Activated CD8-positive, alpha-beta T cell treated with anti-CD3 and anti-CD28 coated beads for 36 hours (primary cell): ENCODE measurements around the gene TBL1XR1. TPM values are rescaled to one million over a fixed set of nuclear protein-coding genes. Genes with fewer than 3 reads are reported as not detected.

Experiments
- ATAC-seq: fragments of 200-7000 bp; cut with Tn5 transposase; one replicate; pipeline ENCODE4 v1.10.0; 2021; ENCODE audit warnings: mild to moderate bottlenecking, moderate library complexity
- CTCF ChIA-PET: fragments of 350-600 bp; sonication (Branson Sonifier 250); formaldehyde crosslinking; loops from one replicate; lab custom pipeline; 2021; ENCODE audit warnings: antibody characterized with exemption; lab: Charles Lee
- POLR2A ChIA-PET: fragments of 350-600 bp; sonication (Branson Sonifier 250); formaldehyde crosslinking; loops from one replicate; lab custom pipeline; 2021; ENCODE audit warnings: antibody characterized with exemption; lab: Charles Lee
- DNase-seq: peaks from one replicate; pipeline ENCODE4 v3.0.0-alpha.2; 2020
- H3K27ac Mint-ChIP-seq: one replicate; pipeline ENCODE4 v1.8.0; 2021; ENCODE audit warnings: mild to moderate bottlenecking, mixed read lengths
- H3K27me3 Mint-ChIP-seq: one replicate; pipeline ENCODE4 v1.8.0; 2021; ENCODE audit warnings: mixed read lengths
- H3K36me3 Mint-ChIP-seq: one replicate; pipeline ENCODE4 v1.8.0; 2021; ENCODE audit warnings: low read depth, mixed read lengths
- H3K4me1 Mint-ChIP-seq: one replicate; pipeline ENCODE4 v1.8.0; 2021; ENCODE audit warnings: low read depth, mixed read lengths
- H3K4me3 Mint-ChIP-seq: one replicate; pipeline ENCODE4 v1.8.0; 2021; ENCODE audit warnings: mild to moderate bottlenecking, moderate library complexity, mixed read lengths
- H3K9me3 Mint-ChIP-seq: one replicate; pipeline ENCODE4 v1.8.0; 2021; ENCODE audit warnings: mixed read lengths
- CTCF ChIP-seq: fragments of 200-600 bp; IDR thresholded peaks from one replicate; pipeline ENCODE4 v1.8.0; 2022; ENCODE audit warnings: antibody characterized with exemption, mild to moderate bottlenecking
- intact Hi-C: fragments of 100-400 bp; cut with micrococcal nuclease; formaldehyde crosslinking; loops from one replicate; pipeline ENCODE4 v1.10.0; 2022
- total RNA-seq, 2 experiments: library from RNA; stranded (reverse); gene quantifications; one replicate each; pipeline ENCODE4 v1.2.3, GENCODE V29; 2021

Gene TBL1XR1
- total RNA-seq, 2 experiments from 2014 or later = 153 to 158 TPM

- Mint-ChIP-seq H3K4me3 (no peak overlapping the region), H3K4me1 (peaks cover 72% of the 10 kb centered on the region), H3K27ac (peak overlapping the region; percentile 1), H3K36me3 (peaks cover 30% of the 10 kb centered on the region), H3K27me3 (no peaks in the 10 kb centered on the region), H3K9me3 (no peaks in the 10 kb centered on the region)
- peak; percentile 30 for ATAC-seq
- ChIA-PET CTCF (no interaction called here), POLR2A (interaction anchor here (0.7 kb wide), 1 partner anchor 81 kb away, joined by 3 read pairs; no protein-coding TSS in a partner anchor)
- intact Hi-C loops = no loop called here
- no peak for TF ChIP-seq CTCF
- no peak for DNase-seq
These were observed 131.2 kb downstream of the TBL1XR1 start for GRCh38 chr3:177066068-177066467.

GRCh38 chr3:177065285-177066033, 131.8 kb downstream of the TBL1XR1 start:
- H3K27ac Mint-ChIP-seq = no peak overlapping the region
- TF ChIP-seq CTCF = no peak
- H3K4me3 Mint-ChIP-seq = no peak overlapping the region
- peaks cover 30% of the 10 kb centered on the region for H3K36me3 Mint-ChIP-seq
- no peaks in the 10 kb centered on the region for H3K27me3 Mint-ChIP-seq
- POLR2A ChIA-PET = no interaction called here
- H3K9me3 Mint-ChIP-seq = no peaks in the 10 kb centered on the region
- intact Hi-C loops = no loop called here
- DNase-seq = no peak
- CTCF ChIA-PET = no interaction called here
- ATAC-seq = no peak
- peaks cover 76% of the 10 kb centered on the region for H3K4me1 Mint-ChIP-seq

GRCh38 chr3:177062052-177062732, 135.1 kb downstream of the TBL1XR1 start:
- intact Hi-C loops = no loop called here
- ChIA-PET CTCF (no interaction called here), POLR2A (no interaction called here)
- Mint-ChIP-seq H3K27me3 (no peaks in the 10 kb centered on the region), H3K9me3 (no peaks in the 10 kb centered on the region), H3K4me3 (no peak overlapping the region), H3K36me3 (peaks cover 31% of the 10 kb centered on the region), H3K27ac (no peak overlapping the region), H3K4me1 (peaks cover 64% of the 10 kb centered on the region)
- no peak for TF ChIP-seq CTCF
- DNase-seq (no peak), ATAC-seq (no peak)

GRCh38 chr3:177061369-177061768, 135.9 kb downstream of the TBL1XR1 start:
- H3K9me3 Mint-ChIP-seq = no peaks in the 10 kb centered on the region
- ATAC-seq = no peak
- H3K27me3 Mint-ChIP-seq = no peaks in the 10 kb centered on the region
- H3K27ac Mint-ChIP-seq = no peak overlapping the region
- ChIA-PET CTCF (no interaction called here), POLR2A (no interaction called here)
- H3K4me3 Mint-ChIP-seq = no peak overlapping the region
- DNase-seq = no peak
- H3K36me3 Mint-ChIP-seq = peaks cover 31% of the 10 kb centered on the region
- peaks cover 57% of the 10 kb centered on the region for H3K4me1 Mint-ChIP-seq
- TF ChIP-seq CTCF = no peak
- intact Hi-C loops = no loop called here

- CTCF ChIA-PET = interaction anchor here (1.3 to 2.7 kb wide), 2 partner anchors 8 to 9 kb away, joined by 3 to 9 read pairs; no protein-coding TSS in a partner anchor
- no peaks in the 10 kb centered on the region for H3K27me3 Mint-ChIP-seq
- DNase-seq (no peak), ATAC-seq (no peak)
- H3K4me1 Mint-ChIP-seq = peaks cover 53% of the 10 kb centered on the region
- intact Hi-C loops = no loop called here
- no peak overlapping the region for H3K4me3 Mint-ChIP-seq
- TF ChIP-seq CTCF = no peak
- peaks cover 31% of the 10 kb centered on the region for H3K36me3 Mint-ChIP-seq
- no peaks in the 10 kb centered on the region for H3K9me3 Mint-ChIP-seq
- H3K27ac Mint-ChIP-seq = peak overlapping the region; percentile 31
- POLR2A ChIA-PET = interaction anchor here (0.9 kb wide), 1 partner anchor 301 kb away, joined by 5 read pairs; no protein-coding TSS in a partner anchor
These were observed 136.8 kb downstream of the TBL1XR1 start for GRCh38 chr3:177060492-177060891.
